GM10266 (cell line): ENCODE data around the gene FGD1.
A peak's percentile ranks its signal among the peaks of the same experiment; 100 is the strongest.
"Not testable (repeated sequence)": the region's sequence is repeated elsewhere in the genome, so short reads cannot be mapped to it uniquely, and the experiment has no call there.

ENCODE experiments used
- DNase-seq: peaks from one replicate; pipeline ENCODE4 v3.0.0; 2012; ENCODE audit errors: extremely low spot score
- CTCF ChIP-seq: IDR thresholded peaks from 2 replicates; pipeline ENCODE4 v1.5.1; 2012; ENCODE audit warnings: mild to moderate bottlenecking, low read depth; ENCODE audit not compliant: control insufficient read depth, insufficient read depth; ENCODE audit errors: missing control alignments

Gene FGD1

GRCh38 chrX:54509400-54509799, 13.4 kb upstream of the FGD1 start:
- no peak for TF ChIP-seq CTCF
- DNase-seq = no peak

- no peak for DNase-seq
- TF ChIP-seq CTCF = no peak
Measured at GRCh38 chrX:54496936-54497335, 902 bp upstream of the FGD1 start.

GRCh38 chrX:54496517-54496852, 451 bp upstream of the FGD1 start:
- TF ChIP-seq CTCF = no peak

GRCh38 chrX:54494989-54495813, 833 bp downstream of the FGD1 start:
- no peak for TF ChIP-seq CTCF
- DNase-seq = peak; percentile 14

More at GRCh38 chrX:54496517-54496852, 451 bp upstream of the FGD1 start:
- no peak for DNase-seq

GRCh38 chrX:54494166-54494988, 1.7 kb downstream of the FGD1 start:
- no peak for DNase-seq
- TF ChIP-seq CTCF = no peak

- TF ChIP-seq CTCF = no peak
- DNase-seq = no peak
Measured at GRCh38 chrX:54492340-54492739, 3.7 kb downstream of the FGD1 start.

- DNase-seq = not testable (repeated sequence)
Measured at GRCh38 chrX:54489819-54490218, 6.2 kb downstream of the FGD1 start.

GRCh38 chrX:54484666-54485065, 11.4 kb downstream of the FGD1 start:
- TF ChIP-seq CTCF = no peak
- no peak for DNase-seq
